Loucy (cell line): ENCODE measurements around the gene KBTBD8.
A peak's percentile ranks its signal among the peaks of the same experiment; 100 is the strongest.

ENCODE experiments used
- H2AFZ ChIP-seq: fragments of 200-600 bp; sonication (generic); 2 replicates; pipeline ENCODE4 v1.6.0; 2016; ENCODE audit warnings: antibody characterized with exemption, mild to moderate bottlenecking, low read length, moderate library complexity
- H3F3A ChIP-seq: fragments of 200-600 bp; 2 replicates; pipeline ENCODE4 v1.6.0; 2016; ENCODE audit warnings: antibody characterized with exemption, low read depth, mild to moderate bottlenecking
- H3K27me3 ChIP-seq: fragments of 200-600 bp; sonication (generic); 2 replicates; pipeline ENCODE4 v1.6.1; 2014; ENCODE audit warnings: low read length, mild to moderate bottlenecking; ENCODE audit not compliant: insufficient read depth, poor library complexity, severe bottlenecking
- H3K36me3 ChIP-seq: fragments of 200-600 bp; sonication (generic); 2 replicates; pipeline ENCODE4 v1.6.1; 2016; ENCODE audit warnings: low read length; ENCODE audit not compliant: insufficient read depth
- H3K4me1 ChIP-seq: fragments of 200-600 bp; sonication (generic); 2 replicates; pipeline ENCODE4 v1.5.1; 2014; ENCODE audit warnings: low read length, mild to moderate bottlenecking; ENCODE audit not compliant: insufficient read depth, poor library complexity, severe bottlenecking
- H3K4me2 ChIP-seq: fragments of 200-600 bp; sonication (generic); 2 replicates; pipeline ENCODE4 v1.6.0; 2014; ENCODE audit warnings: antibody characterized with exemption, low read length, low read depth, mild to moderate bottlenecking; ENCODE audit not compliant: poor library complexity, severe bottlenecking
- H3K4me3 ChIP-seq: fragments of 200-600 bp; sonication (generic); 2 replicates; pipeline ENCODE4 v1.5.1; 2014; ENCODE audit warnings: low read length, mild to moderate bottlenecking, mixed read lengths; ENCODE audit not compliant: poor library complexity, severe bottlenecking
- H3K79me2 ChIP-seq: fragments of 200-600 bp; sonication (generic); 2 replicates; pipeline ENCODE4 v1.6.1; 2014; ENCODE audit warnings: low read length; ENCODE audit not compliant: insufficient read depth
- H3K9ac ChIP-seq: fragments of 200-600 bp; sonication (generic); 2 replicates; pipeline ENCODE4 v1.6.0; 2014; ENCODE audit warnings: mild to moderate bottlenecking, low read depth, low read length, moderate library complexity; ENCODE audit not compliant: poor library complexity, severe bottlenecking
- H3K9me2 ChIP-seq: fragments of 200-600 bp; sonication (generic); replicated peaks from 2 replicates; pipeline ENCODE4 v1.6.1; 2016; ENCODE audit warnings: low read depth, low read length, mixed read lengths
- H3K9me3 ChIP-seq: fragments of 200-600 bp; sonication (generic); 2 replicates; pipeline ENCODE4 v1.6.1; 2014; ENCODE audit warnings: mild to moderate bottlenecking, antibody characterized with exemption, low read length, low read depth; ENCODE audit not compliant: insufficient read depth
- H4K20me1 ChIP-seq: fragments of 200-600 bp; sonication (generic); 2 replicates; pipeline ENCODE4 v1.6.0; 2014; ENCODE audit warnings: antibody characterized with exemption, low read length, mild to moderate bottlenecking; ENCODE audit not compliant: insufficient read depth, poor library complexity, severe bottlenecking
- EZH2phosphoT487 ChIP-seq: fragments of 200-600 bp; IDR thresholded peaks from 2 replicates; pipeline ENCODE4 v1.6.1; 2018; ENCODE audit warnings: antibody characterized with exemption, mild to moderate bottlenecking, moderate library complexity, borderline replicate concordance
- TF ChIP-seq, protein P1 (sequence below): fragments of 200-600 bp; sonication (generic); conservative IDR thresholded peaks from 2 replicates; pipeline ENCODE4 v1.5.1; 2014; ENCODE audit warnings: mild to moderate bottlenecking, antibody characterized with exemption, low read length

Gene KBTBD8

GRCh38 chr3:66971245-66971644, 26.9 kb upstream of the KBTBD8 start:
- Histone ChIP-seq H3K9me2 (no peaks in the 10 kb centered on the region), H3K4me1 (peaks cover 9% of the 10 kb centered on the region), H3K27me3 (no peaks in the 10 kb centered on the region), H3K79me2 (no peaks in the 10 kb centered on the region), H4K20me1 (no peaks in the 10 kb centered on the region), H3F3A (no peaks in the 10 kb centered on the region), H3K4me2 (peak overlapping the region; percentile 81), H3K9me3 (no peaks in the 10 kb centered on the region), H3K4me3 (peak overlapping the region; percentile 80), H3K9ac (peak overlapping the region; percentile 74), H3K36me3 (no peaks in the 10 kb centered on the region), H2AFZ (peak overlapping the region; percentile 98)
- TF ChIP-seq EZH2phosphoT487: no peak
- TF ChIP-seq, protein P1, sequence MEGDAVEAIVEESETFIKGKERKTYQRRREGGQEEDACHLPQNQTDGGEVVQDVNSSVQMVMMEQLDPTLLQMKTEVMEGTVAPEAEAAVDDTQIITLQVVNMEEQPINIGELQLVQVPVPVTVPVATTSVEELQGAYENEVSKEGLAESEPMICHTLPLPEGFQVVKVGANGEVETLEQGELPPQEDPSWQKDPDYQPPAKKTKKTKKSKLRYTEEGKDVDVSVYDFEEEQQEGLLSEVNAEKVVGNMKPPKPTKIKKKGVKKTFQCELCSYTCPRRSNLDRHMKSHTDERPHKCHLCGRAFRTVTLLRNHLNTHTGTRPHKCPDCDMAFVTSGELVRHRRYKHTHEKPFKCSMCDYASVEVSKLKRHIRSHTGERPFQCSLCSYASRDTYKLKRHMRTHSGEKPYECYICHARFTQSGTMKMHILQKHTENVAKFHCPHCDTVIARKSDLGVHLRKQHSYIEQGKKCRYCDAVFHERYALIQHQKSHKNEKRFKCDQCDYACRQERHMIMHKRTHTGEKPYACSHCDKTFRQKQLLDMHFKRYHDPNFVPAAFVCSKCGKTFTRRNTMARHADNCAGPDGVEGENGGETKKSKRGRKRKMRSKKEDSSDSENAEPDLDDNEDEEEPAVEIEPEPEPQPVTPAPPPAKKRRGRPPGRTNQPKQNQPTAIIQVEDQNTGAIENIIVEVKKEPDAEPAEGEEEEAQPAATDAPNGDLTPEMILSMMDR: no peak

GRCh38 chr3:66971891-66972551, 26.1 kb upstream of the KBTBD8 start:
- H3K4me2 ChIP-seq: peak overlapping the region; percentile 81
- no peaks in the 10 kb centered on the region for H3F3A ChIP-seq
- H3K9me3 ChIP-seq: no peaks in the 10 kb centered on the region
- H3K79me2 ChIP-seq: no peaks in the 10 kb centered on the region
- peak overlapping the region; percentile 98 for H2AFZ ChIP-seq
- H3K36me3 ChIP-seq: no peaks in the 10 kb centered on the region
- H3K27me3 ChIP-seq: no peaks in the 10 kb centered on the region
- no peak for TF ChIP-seq EZH2phosphoT487
- TF ChIP-seq, protein P1: peak; percentile 88
- H3K4me1 ChIP-seq: peaks cover 9% of the 10 kb centered on the region
- no peaks in the 10 kb centered on the region for H4K20me1 ChIP-seq
- H3K9me2 ChIP-seq: no peaks in the 10 kb centered on the region
- peak overlapping the region; percentile 80 for H3K4me3 ChIP-seq
- H3K9ac ChIP-seq: peak overlapping the region; percentile 74

DNA sequence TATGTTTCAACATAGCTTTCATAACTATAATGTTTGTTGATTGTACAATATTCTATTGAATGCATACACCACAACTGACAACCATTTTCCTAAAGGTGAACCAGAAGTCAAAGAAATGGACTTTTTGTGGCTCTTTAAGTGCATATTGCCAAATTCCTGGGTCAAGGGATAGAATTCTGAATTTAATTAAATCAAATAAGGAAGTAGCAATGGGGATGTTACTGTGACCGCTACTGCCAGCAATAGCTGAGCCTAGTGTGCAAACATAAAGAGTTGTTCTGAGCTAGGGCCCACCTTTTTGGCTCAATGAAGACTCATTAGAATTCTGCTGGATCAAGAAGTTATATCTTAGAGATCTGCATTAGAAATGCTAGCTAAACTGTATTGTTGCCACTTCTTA, 17.3 kb upstream of the KBTBD8 start:
- Histone ChIP-seq H3K9ac (no peak overlapping the region), H3K4me1 (no peaks in the 10 kb centered on the region), H4K20me1 (no peaks in the 10 kb centered on the region), H3K27me3 (peaks cover 3% of the 10 kb centered on the region), H3K9me3 (no peaks in the 10 kb centered on the region), H2AFZ (no peak overlapping the region), H3K4me2 (no peak overlapping the region), H3F3A (no peaks in the 10 kb centered on the region), H3K4me3 (no peak overlapping the region), H3K36me3 (no peaks in the 10 kb centered on the region), H3K79me2 (no peaks in the 10 kb centered on the region), H3K9me2 (no peaks in the 10 kb centered on the region)
- TF ChIP-seq EZH2phosphoT487: no peak
- TF ChIP-seq, protein P1: no peak
